ENCODE measurements around the gene TPSB2.
"Not testable (repeated sequence)": the region's sequence is repeated elsewhere in the genome, so short reads cannot be mapped to it uniquely, and the experiment has no call there.

The TPSB2 gene

GRCh38 chr16:1230084-1230470 is at the start of gene TPSB2:
TPSB2 (minus strand) TSS chr16:1230184; CDS start chr16:1229951, 233 bp downstream.
- DNase-seq (ENCODE audit: low read depth): not testable (repeated sequence)

GRCh38 chr16:1279081-1279944 is 49.3 kb upstream of the TPSB2 start:
- DNase-seq (ENCODE audit: low read depth): no peak

- no peak for DNase-seq (ENCODE audit: low read depth)
Observed at GRCh38 chr16:1278477-1278876, 48.5 kb upstream of the TPSB2 start.

GRCh38 chr16:1277617-1278282 is 47.8 kb upstream of the TPSB2 start:
- no peak for DNase-seq (ENCODE audit: low read depth)

- DNase-seq (ENCODE audit: low read depth): no peak
Observed at GRCh38 chr16:1277151-1277598, 47.2 kb upstream of the TPSB2 start.

- no peak for DNase-seq (ENCODE audit: low read depth)
Observed at GRCh38 chr16:1276580-1276878, 46.5 kb upstream of the TPSB2 start.

- DNase-seq (ENCODE audit: low read depth): no peak
Observed at GRCh38 chr16:1275791-1276579, 46.0 kb upstream of the TPSB2 start.

GRCh38 chr16:1274767-1275166 is 44.8 kb upstream of the TPSB2 start:
- DNase-seq (ENCODE audit: low read depth): no peak

- DNase-seq (ENCODE audit: low read depth): no peak
Observed at GRCh38 chr16:1273816-1274215, 43.8 kb upstream of the TPSB2 start.

GRCh38 chr16:1272453-1273198 is 42.6 kb upstream of the TPSB2 start:
- no peak for DNase-seq (ENCODE audit: low read depth)

- DNase-seq (ENCODE audit: low read depth): not testable (repeated sequence)
Observed at GRCh38 chr16:1271724-1272413, 41.9 kb upstream of the TPSB2 start.

- DNase-seq (ENCODE audit: low read depth): no peak
Observed at GRCh38 chr16:1271380-1271723, 41.4 kb upstream of the TPSB2 start.

GRCh38 chr16:1269418-1269817 is 39.4 kb upstream of the TPSB2 start:
- not testable (repeated sequence) for DNase-seq (ENCODE audit: low read depth)

GRCh38 chr16:1265826-1266225 is 35.8 kb upstream of the TPSB2 start:
- no peak for DNase-seq (ENCODE audit: low read depth)

- DNase-seq (ENCODE audit: low read depth): no peak
Observed at GRCh38 chr16:1265090-1265630, 35.2 kb upstream of the TPSB2 start.

- no peak for DNase-seq (ENCODE audit: low read depth)
Observed at GRCh38 chr16:1264345-1265089, 34.5 kb upstream of the TPSB2 start.

- no peak for DNase-seq (ENCODE audit: low read depth)
Observed at GRCh38 chr16:1263591-1264344, 33.8 kb upstream of the TPSB2 start.

GRCh38 chr16:1262846-1263221 is 32.9 kb upstream of the TPSB2 start:
- DNase-seq (ENCODE audit: low read depth): no peak

- no peak for DNase-seq (ENCODE audit: low read depth)
Observed at GRCh38 chr16:1262210-1262845, 32.3 kb upstream of the TPSB2 start.
